ENCODE data around the gene PIWIL1. TPM values are rescaled to one million over a fixed set of nuclear protein-coding genes. Genes with fewer than 3 reads are reported as not detected.

PIWIL1 gene
- total RNA-seq, 1 experiment from 2014 or later, result not detected

DNA sequence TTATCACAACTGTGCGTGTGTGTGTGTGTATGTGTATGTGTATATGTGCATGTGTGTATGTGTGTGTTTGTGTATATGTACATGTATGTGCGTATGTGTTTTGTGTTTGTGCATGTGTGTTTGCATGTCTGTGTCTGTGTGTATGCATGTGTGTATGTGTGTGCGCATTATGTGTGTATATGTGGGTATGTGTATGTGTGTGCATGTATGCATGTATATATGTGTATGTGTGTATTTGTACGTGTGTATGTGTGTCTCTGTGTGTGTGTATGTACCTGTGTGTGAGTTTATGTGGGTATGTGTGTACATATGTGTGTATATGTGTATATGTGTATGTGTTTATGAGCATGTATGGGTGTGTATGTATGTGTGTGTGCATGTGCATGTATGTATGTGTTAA is 37.6 kb upstream of the PIWIL1 start:
- H4K8ac ChIP-seq (replicated peaks; ENCODE audit: insufficient read length, low read depth, low read length), result no peak overlapping the region
- no peaks in the 10 kb centered on the region for H3K4me1 ChIP-seq (ENCODE audit: insufficient read depth, low read length)
- Mint-ChIP-seq H3K4me1 (peaks cover 7 to 8% of the 10 kb centered on the region in 2 experiments), H3K36me3 (ENCODE audit: insufficient read depth in 1 of 3, low read depth in 3 of 3) (no peaks in the 10 kb centered on the region), H3K27ac (peak overlapping the region in 1 of 3 experiments; percentile 38; a peak in 1 of 7 replicates), H3K4me3 (no peak overlapping the region; a peak in 1 of 5 replicates), H3K27me3 (ENCODE audit: low read depth) (peaks cover 63% of the 10 kb centered on the region), H3K9me3 (peaks cover 0 to 6% of the 10 kb centered on the region in 2 experiments; a peak in 2 of 5 replicates)
- no peak overlapping the region for H2BK20ac ChIP-seq (ENCODE audit: low read depth, low read length, poor library complexity, severe bottlenecking)
- H3K18ac ChIP-seq (ENCODE audit: insufficient read length, low read depth, low read length), result no peak overlapping the region
- no peak overlapping the region for H3K23ac ChIP-seq (ENCODE audit: insufficient read length, low read depth, low read length)
- no peak overlapping the region for H4K91ac ChIP-seq (ENCODE audit: insufficient read length, low read depth, low read length)
- no peak overlapping the region for H3K27ac ChIP-seq (ENCODE audit: insufficient read length, low read depth, low read length)
- H3K9ac ChIP-seq (ENCODE audit: extremely low read depth, insufficient read length, low read length), result no peak overlapping the region
- H3T11ph ChIP-seq (ENCODE audit: low read length), result no peak overlapping the region
- H3K9me3 ChIP-seq (ENCODE audit: control insufficient read depth, low read depth, low read length), result no peaks in the 10 kb centered on the region
- H2BK15ac ChIP-seq (ENCODE audit: low read depth, low read length), result no peak overlapping the region
- no peak overlapping the region for H2BK12ac ChIP-seq (ENCODE audit: insufficient read length, low read depth, low read length)
- no peak overlapping the region for H2AFZ ChIP-seq (ENCODE audit: low read length)
- H3K79me2 ChIP-seq (ENCODE audit: insufficient read depth, low read length), result no peaks in the 10 kb centered on the region
- no peaks in the 10 kb centered on the region for H3K23me2 ChIP-seq (ENCODE audit: insufficient read length, low read depth, low read length, poor library complexity, severe bottlenecking)
- TF ChIP-seq, protein P1, sequence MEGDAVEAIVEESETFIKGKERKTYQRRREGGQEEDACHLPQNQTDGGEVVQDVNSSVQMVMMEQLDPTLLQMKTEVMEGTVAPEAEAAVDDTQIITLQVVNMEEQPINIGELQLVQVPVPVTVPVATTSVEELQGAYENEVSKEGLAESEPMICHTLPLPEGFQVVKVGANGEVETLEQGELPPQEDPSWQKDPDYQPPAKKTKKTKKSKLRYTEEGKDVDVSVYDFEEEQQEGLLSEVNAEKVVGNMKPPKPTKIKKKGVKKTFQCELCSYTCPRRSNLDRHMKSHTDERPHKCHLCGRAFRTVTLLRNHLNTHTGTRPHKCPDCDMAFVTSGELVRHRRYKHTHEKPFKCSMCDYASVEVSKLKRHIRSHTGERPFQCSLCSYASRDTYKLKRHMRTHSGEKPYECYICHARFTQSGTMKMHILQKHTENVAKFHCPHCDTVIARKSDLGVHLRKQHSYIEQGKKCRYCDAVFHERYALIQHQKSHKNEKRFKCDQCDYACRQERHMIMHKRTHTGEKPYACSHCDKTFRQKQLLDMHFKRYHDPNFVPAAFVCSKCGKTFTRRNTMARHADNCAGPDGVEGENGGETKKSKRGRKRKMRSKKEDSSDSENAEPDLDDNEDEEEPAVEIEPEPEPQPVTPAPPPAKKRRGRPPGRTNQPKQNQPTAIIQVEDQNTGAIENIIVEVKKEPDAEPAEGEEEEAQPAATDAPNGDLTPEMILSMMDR (conservative IDR thresholded peaks at IDR 0.05), result no peak
- peaks cover 2% of the 10 kb centered on the region; the same call in 1 of the 2 replicates for H3K27me3 ChIP-seq (ENCODE audit: insufficient read depth, low read length)
- no peak overlapping the region for H3K56ac ChIP-seq (ENCODE audit: insufficient read length, low read depth, low read length)
- no peak overlapping the region for H3K14ac ChIP-seq (ENCODE audit: insufficient read depth, low read length)
- no peak overlapping the region for H4K5ac ChIP-seq (ENCODE audit: insufficient read length, low read depth, low read length)
- H2BK120ac ChIP-seq (ENCODE audit: low read depth, low read length, poor library complexity, severe bottlenecking), result no peak overlapping the region
- no peak overlapping the region for H2BK5ac ChIP-seq (ENCODE audit: insufficient read length, low read length)
- H3K79me1 ChIP-seq (ENCODE audit: insufficient read depth, low read depth, low read length, poor library complexity, severe bottlenecking), result no peaks in the 10 kb centered on the region
- DNase-seq, result no peak
- H3K4me2 ChIP-seq (ENCODE audit: insufficient read depth, insufficient read length, low read length), result no peak overlapping the region
- H4K20me1 ChIP-seq (ENCODE audit: control insufficient read depth, insufficient read depth, insufficient read length), result no peaks in the 10 kb centered on the region
- H2AK5ac ChIP-seq (ENCODE audit: insufficient read length, low read length), result no peak overlapping the region
- no CpG with 5 or more reads among the region's 4 CpGs for whole genome bisulfite sequencing (ENCODE audit: extremely low coverage, insufficient read length, low lambda C conversion rate)
- no peak overlapping the region for H3K4ac ChIP-seq (ENCODE audit: low read depth, low read length)
